ENCODE results near the gene SMC3.
A peak's percentile ranks its signal among the peaks of the same experiment; 100 is the strongest.

The SMC3 gene

GRCh38 chr10:110643653-110644597 lies 76.4 kb downstream of the SMC3 start, which contains the start of gene RBM20:
Gene RBM20 (plus strand): TSS chr10:110644336. CDS start chr10:110644455, 119 bp downstream.
- DNase-seq, result peak; percentile 76
- Histone ChIP-seq H3K27me3 (ENCODE audit: insufficient read depth, low read depth, severe bottlenecking) (no peaks in the 10 kb centered on the region), H3K27ac (peak within 1 kb of the TSS; percentile 67), H3K4me3 (ENCODE audit: low read depth, low read length) (peak within 1 kb of the TSS; percentile 83), H3K9me3 (ENCODE audit: severe bottlenecking) (no peaks in the 10 kb centered on the region), H3K36me3 (no peaks in the 10 kb centered on the region)
- no peak for TF ChIP-seq CTCF (IDR thresholded peaks at IDR 0.05; ENCODE audit: low read depth, low read length)

- H3K27me3 ChIP-seq (ENCODE audit: insufficient read depth, low read depth, severe bottlenecking), result no peaks in the 10 kb centered on the region
- H3K4me3 ChIP-seq (ENCODE audit: low read depth, low read length), result peak overlapping the region; percentile 83
- H3K36me3 ChIP-seq, result no peaks in the 10 kb centered on the region
- no peaks in the 10 kb centered on the region for H3K9me3 ChIP-seq (ENCODE audit: severe bottlenecking)
- no peak for DNase-seq
- peak overlapping the region; percentile 67 for H3K27ac ChIP-seq
- no peak for TF ChIP-seq CTCF (IDR thresholded peaks at IDR 0.05; ENCODE audit: low read depth, low read length)
Measured at GRCh38 chr10:110644598-110645462, 77.3 kb downstream of the SMC3 start.

- Histone ChIP-seq H3K27ac (no peak overlapping the region), H3K4me3 (ENCODE audit: low read depth, low read length) (no peak overlapping the region), H3K9me3 (ENCODE audit: severe bottlenecking) (no peaks in the 10 kb centered on the region), H3K36me3 (no peaks in the 10 kb centered on the region), H3K27me3 (ENCODE audit: insufficient read depth, low read depth, severe bottlenecking) (no peaks in the 10 kb centered on the region)
- no peak for DNase-seq
- TF ChIP-seq CTCF (IDR thresholded peaks at IDR 0.05; ENCODE audit: low read depth, low read length), result no peak
Measured at GRCh38 chr10:110646417-110647135, 79.1 kb downstream of the SMC3 start.

- H3K4me3 ChIP-seq (ENCODE audit: low read depth, low read length), result no peak overlapping the region
- no peak for TF ChIP-seq CTCF (IDR thresholded peaks at IDR 0.05; ENCODE audit: low read depth, low read length)
- no peak for DNase-seq
- no peaks in the 10 kb centered on the region for H3K27me3 ChIP-seq (ENCODE audit: insufficient read depth, low read depth, severe bottlenecking)
- no peak overlapping the region for H3K27ac ChIP-seq
- no peaks in the 10 kb centered on the region for H3K36me3 ChIP-seq
- no peaks in the 10 kb centered on the region for H3K9me3 ChIP-seq (ENCODE audit: severe bottlenecking)
Measured at GRCh38 chr10:110647136-110647430, 79.6 kb downstream of the SMC3 start.

- TF ChIP-seq CTCF (IDR thresholded peaks at IDR 0.05; ENCODE audit: low read depth, low read length), result no peak
Measured at GRCh38 chr10:110648692-110649346, 81.3 kb downstream of the SMC3 start.

More at GRCh38 chr10:110648692-110649346, 81.3 kb downstream of the SMC3 start:
- no peaks in the 10 kb centered on the region for H3K27me3 ChIP-seq (ENCODE audit: insufficient read depth, low read depth, severe bottlenecking)
- no peak overlapping the region for H3K27ac ChIP-seq
- H3K4me3 ChIP-seq (ENCODE audit: low read depth, low read length), result no peak overlapping the region
- no peaks in the 10 kb centered on the region for H3K9me3 ChIP-seq (ENCODE audit: severe bottlenecking)
- no peak for DNase-seq
- H3K36me3 ChIP-seq, result no peaks in the 10 kb centered on the region

All from WERI-Rb-1 (cell line).